Stimulated activated CD8-positive, alpha-beta memory T cell treated with anti-CD3 and anti-CD28 coated beads, Interleukin-7, amount 100 ng/mL, for 24 hours (primary cell): Measurements from ENCODE around the gene C4BPB.

Experiments
- DNase-seq: peaks from one replicate; pipeline ENCODE4 v3.0.0-alpha.2; 2020; ENCODE audit warnings: low read depth

C4BPB gene

GRCh38 chr1:207085887-207086286, 2.8 kb upstream of the C4BPB start:
- DNase-seq: no peak

- DNase-seq: no peak
These were observed 499 bp upstream of the C4BPB start for GRCh38 chr1:207088161-207088560.

- no peak for DNase-seq
These were observed 1.1 kb downstream of the C4BPB start for GRCh38 chr1:207089627-207090355.

- DNase-seq: no peak
These were observed 2.7 kb downstream of the C4BPB start for GRCh38 chr1:207091200-207091908.

- no peak for DNase-seq
These were observed 5.3 kb downstream of the C4BPB start for GRCh38 chr1:207093944-207094343.

- DNase-seq: no peak
These were observed 9.2 kb downstream of the C4BPB start for GRCh38 chr1:207097871-207098324.

GRCh38 chr1:207101720-207102119, 13.1 kb downstream of the C4BPB start:
- DNase-seq: no peak

- DNase-seq: no peak
These were observed 13.5 kb downstream of the C4BPB start for GRCh38 chr1:207102146-207102545.

- no peak for DNase-seq
These were observed 14.0 kb downstream of the C4BPB start for GRCh38 chr1:207102659-207103058.

GRCh38 chr1:207103892-207104373, 15.3 kb downstream of the C4BPB start, which contains the start of gene C4BPA:
TSS of gene C4BPA (plus strand) at chr1:207104233. CDS start at chr1:207113026, 8,793 bp downstream.
- no peak for DNase-seq

- DNase-seq: no peak
These were observed 20.3 kb downstream of the C4BPB start for GRCh38 chr1:207109004-207109403.

GRCh38 chr1:207112616-207113296, 24.1 kb downstream of the C4BPB start:
- DNase-seq: no peak

- DNase-seq: no peak
These were observed 26.6 kb downstream of the C4BPB start for GRCh38 chr1:207115269-207115668.

GRCh38 chr1:207124389-207124788, 35.7 kb downstream of the C4BPB start:
- DNase-seq: no peak

GRCh38 chr1:207128336-207128921, 39.8 kb downstream of the C4BPB start:
- DNase-seq: no peak

GRCh38 chr1:207129053-207129452, 40.4 kb downstream of the C4BPB start:
- no peak for DNase-seq

- DNase-seq: no peak
These were observed 41.8 kb downstream of the C4BPB start for GRCh38 chr1:207130252-207131036.

GRCh38 chr1:207131163-207131562, 42.5 kb downstream of the C4BPB start:
- DNase-seq: no peak

- DNase-seq: no peak
These were observed 45.9 kb downstream of the C4BPB start for GRCh38 chr1:207134581-207134980.

GRCh38 chr1:207139616-207140015, 51.0 kb downstream of the C4BPB start:
- DNase-seq: no peak

- no peak for DNase-seq
These were observed 51.9 kb downstream of the C4BPB start for GRCh38 chr1:207140536-207140935.
